Measurements from ENCODE around the gene TOM1.
A peak's percentile ranks its signal among the peaks of the same experiment; 100 is the strongest.
"Not testable (repeated sequence)": the region's sequence is repeated elsewhere in the genome, so short reads cannot be mapped to it uniquely, and the experiment has no call there.

The TOM1 gene

GRCh38 chr22:35345808-35346505 lies 46.3 kb downstream of the TOM1 start:
- no peak for DNase-seq (ENCODE audit: low read depth, low spot score)

- no peak for DNase-seq (ENCODE audit: low read depth, low spot score)
These were observed 47.0 kb downstream of the TOM1 start for GRCh38 chr22:35346596-35347220.

- DNase-seq (ENCODE audit: low read depth, low spot score) = no peak
These were observed 47.8 kb downstream of the TOM1 start for GRCh38 chr22:35347462-35347861.

GRCh38 chr22:35348026-35348590 lies 48.4 kb downstream of the TOM1 start:
- DNase-seq (ENCODE audit: low read depth, low spot score) = no peak

GRCh38 chr22:35348703-35349102 lies 49.0 kb downstream of the TOM1 start:
- no peak for DNase-seq (ENCODE audit: low read depth, low spot score)

- DNase-seq (ENCODE audit: low read depth, low spot score) = no peak
These were observed 49.6 kb downstream of the TOM1 start for GRCh38 chr22:35349368-35349703.

GRCh38 chr22:35349704-35350538 lies 50.2 kb downstream of the TOM1 start:
- DNase-seq (ENCODE audit: low read depth, low spot score) = no peak

- peak; percentile 70 for DNase-seq (ENCODE audit: low read depth, low spot score)
These were observed 51.1 kb downstream of the TOM1 start for GRCh38 chr22:35350539-35351503.

- no peak for DNase-seq (ENCODE audit: low read depth, low spot score)
These were observed 52.8 kb downstream of the TOM1 start for GRCh38 chr22:35352214-35353111.

- DNase-seq (ENCODE audit: low read depth, low spot score) = no peak
These were observed 53.6 kb downstream of the TOM1 start for GRCh38 chr22:35353318-35353717.

- no peak for DNase-seq (ENCODE audit: low read depth, low spot score)
These were observed 54.4 kb downstream of the TOM1 start for GRCh38 chr22:35354068-35354467.

- no peak for DNase-seq (ENCODE audit: low read depth, low spot score)
These were observed 58.4 kb downstream of the TOM1 start for GRCh38 chr22:35357883-35358621.

- DNase-seq (ENCODE audit: low read depth, low spot score) = no peak
These were observed 59.8 kb downstream of the TOM1 start for GRCh38 chr22:35359380-35360065.

- DNase-seq (ENCODE audit: low read depth, low spot score) = no peak
These were observed 61.4 kb downstream of the TOM1 start for GRCh38 chr22:35361001-35361558.

GRCh38 chr22:35363566-35364086 lies 63.9 kb downstream of the TOM1 start:
- DNase-seq (ENCODE audit: low read depth, low spot score) = no peak

- DNase-seq (ENCODE audit: low read depth, low spot score) = not testable (repeated sequence)
These were observed 64.5 kb downstream of the TOM1 start for GRCh38 chr22:35364230-35364629.

- no peak for DNase-seq (ENCODE audit: low read depth, low spot score)
These were observed 67.7 kb downstream of the TOM1 start for GRCh38 chr22:35367331-35367886.

- no peak for DNase-seq (ENCODE audit: low read depth, low spot score)
These were observed 68.7 kb downstream of the TOM1 start for GRCh38 chr22:35368386-35368785.
